ENCODE data around the gene TULP4. TPM values are rescaled to one million over a fixed set of nuclear protein-coding genes. Genes with fewer than 3 reads are reported as not detected.
A peak's percentile ranks its signal among the peaks of the same experiment; 100 is the strongest.

The TULP4 gene
- total RNA-seq, 1 donor from 2014 or later, result 406 TPM

DNA sequence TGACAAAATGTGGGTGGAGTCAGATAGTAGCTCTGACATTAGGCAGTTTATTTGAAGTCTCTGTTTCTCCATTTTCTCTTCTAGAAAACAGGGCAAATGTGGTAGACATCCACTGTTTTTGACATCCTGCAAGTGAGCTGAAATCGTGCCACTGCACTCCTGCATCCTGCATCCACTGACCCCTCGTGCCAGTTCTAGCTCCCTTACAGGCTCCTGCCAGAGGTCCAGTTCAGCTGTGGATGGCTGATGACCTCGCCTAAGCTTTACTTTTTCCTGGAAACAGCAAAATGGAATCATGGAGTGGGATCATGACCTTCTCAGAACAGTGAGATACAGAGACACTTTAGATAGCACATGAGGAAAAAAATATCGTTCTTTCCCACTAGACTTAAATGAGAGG, 58.5 kb downstream of the TULP4 start:
- H3K27ac Mint-ChIP-seq (ENCODE audit: unreplicated experiment), result no peak overlapping the region
- H3K27me3 Mint-ChIP-seq (ENCODE audit: unreplicated experiment), result peaks cover 4% of the 10 kb centered on the region
- H3K9me3 Mint-ChIP-seq (ENCODE audit: unreplicated experiment), result peaks cover 11% of the 10 kb centered on the region
- no peak for DNase-seq
- TF ChIP-seq, protein P1, sequence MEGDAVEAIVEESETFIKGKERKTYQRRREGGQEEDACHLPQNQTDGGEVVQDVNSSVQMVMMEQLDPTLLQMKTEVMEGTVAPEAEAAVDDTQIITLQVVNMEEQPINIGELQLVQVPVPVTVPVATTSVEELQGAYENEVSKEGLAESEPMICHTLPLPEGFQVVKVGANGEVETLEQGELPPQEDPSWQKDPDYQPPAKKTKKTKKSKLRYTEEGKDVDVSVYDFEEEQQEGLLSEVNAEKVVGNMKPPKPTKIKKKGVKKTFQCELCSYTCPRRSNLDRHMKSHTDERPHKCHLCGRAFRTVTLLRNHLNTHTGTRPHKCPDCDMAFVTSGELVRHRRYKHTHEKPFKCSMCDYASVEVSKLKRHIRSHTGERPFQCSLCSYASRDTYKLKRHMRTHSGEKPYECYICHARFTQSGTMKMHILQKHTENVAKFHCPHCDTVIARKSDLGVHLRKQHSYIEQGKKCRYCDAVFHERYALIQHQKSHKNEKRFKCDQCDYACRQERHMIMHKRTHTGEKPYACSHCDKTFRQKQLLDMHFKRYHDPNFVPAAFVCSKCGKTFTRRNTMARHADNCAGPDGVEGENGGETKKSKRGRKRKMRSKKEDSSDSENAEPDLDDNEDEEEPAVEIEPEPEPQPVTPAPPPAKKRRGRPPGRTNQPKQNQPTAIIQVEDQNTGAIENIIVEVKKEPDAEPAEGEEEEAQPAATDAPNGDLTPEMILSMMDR (IDR thresholded peaks at IDR 0.05; ENCODE audit: partially characterized antibody, unreplicated experiment), result no peak
- H3K4me3 Mint-ChIP-seq (ENCODE audit: unreplicated experiment), result no peak overlapping the region
- peaks cover 5% of the 10 kb centered on the region for H3K36me3 Mint-ChIP-seq (ENCODE audit: unreplicated experiment)
- peaks cover 23% of the 10 kb centered on the region for H3K4me1 Mint-ChIP-seq (ENCODE audit: low read depth, unreplicated experiment)

GRCh38 chr6:158371261-158371660, 59.0 kb downstream of the TULP4 start:
- Mint-ChIP-seq H3K36me3 (ENCODE audit: unreplicated experiment) (peaks cover 5% of the 10 kb centered on the region), H3K4me3 (ENCODE audit: unreplicated experiment) (no peak overlapping the region), H3K9me3 (ENCODE audit: unreplicated experiment) (peaks cover 11% of the 10 kb centered on the region), H3K4me1 (ENCODE audit: low read depth, unreplicated experiment) (peaks cover 26% of the 10 kb centered on the region), H3K27me3 (ENCODE audit: unreplicated experiment) (peaks cover 4% of the 10 kb centered on the region), H3K27ac (ENCODE audit: unreplicated experiment) (no peak overlapping the region)
- DNase-seq, result no peak
- TF ChIP-seq, protein P1 (IDR thresholded peaks at IDR 0.05; ENCODE audit: partially characterized antibody, unreplicated experiment), result no peak

DNA sequence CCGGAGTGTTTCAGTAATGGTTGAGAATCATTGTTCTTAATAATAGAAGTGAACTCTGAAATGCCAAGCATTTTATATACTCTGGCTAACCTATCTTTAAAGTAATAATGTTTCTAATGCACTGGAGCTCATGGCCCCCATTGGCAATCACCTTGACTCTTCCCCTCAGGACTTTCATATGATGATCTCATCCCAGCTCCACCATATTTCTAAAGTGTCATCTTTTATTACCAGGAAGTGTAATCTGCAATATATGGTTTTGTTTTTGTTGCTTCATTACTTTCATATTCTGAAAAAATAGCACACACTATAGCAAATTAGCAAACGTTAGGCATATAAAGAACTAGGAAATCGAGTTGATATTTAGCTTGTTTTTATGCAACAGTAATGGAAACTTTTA, 60.3 kb downstream of the TULP4 start:
- H3K27ac Mint-ChIP-seq (ENCODE audit: unreplicated experiment), result peak overlapping the region; percentile 15
- no peak for DNase-seq
- H3K9me3 Mint-ChIP-seq (ENCODE audit: unreplicated experiment), result peaks cover 16% of the 10 kb centered on the region
- H3K27me3 Mint-ChIP-seq (ENCODE audit: unreplicated experiment), result peaks cover 13% of the 10 kb centered on the region
- peaks cover 29% of the 10 kb centered on the region for H3K4me1 Mint-ChIP-seq (ENCODE audit: low read depth, unreplicated experiment)
- TF ChIP-seq, protein P1 (IDR thresholded peaks at IDR 0.05; ENCODE audit: partially characterized antibody, unreplicated experiment), result no peak
- no peaks in the 10 kb centered on the region for H3K36me3 Mint-ChIP-seq (ENCODE audit: unreplicated experiment)
- H3K4me3 Mint-ChIP-seq (ENCODE audit: unreplicated experiment), result no peak overlapping the region

GRCh38 chr6:158373214-158373613, 60.9 kb downstream of the TULP4 start:
- Mint-ChIP-seq H3K4me3 (ENCODE audit: unreplicated experiment) (no peak overlapping the region), H3K27me3 (ENCODE audit: unreplicated experiment) (peaks cover 12% of the 10 kb centered on the region), H3K27ac (ENCODE audit: unreplicated experiment) (no peak overlapping the region), H3K4me1 (ENCODE audit: low read depth, unreplicated experiment) (peaks cover 32% of the 10 kb centered on the region), H3K36me3 (ENCODE audit: unreplicated experiment) (no peaks in the 10 kb centered on the region), H3K9me3 (ENCODE audit: unreplicated experiment) (peaks cover 16% of the 10 kb centered on the region)
- DNase-seq, result no peak
- TF ChIP-seq, protein P1 (IDR thresholded peaks at IDR 0.05; ENCODE audit: partially characterized antibody, unreplicated experiment), result no peak

GRCh38 chr6:158374020-158374419, 61.8 kb downstream of the TULP4 start:
- Mint-ChIP-seq H3K27ac (ENCODE audit: unreplicated experiment) (peak overlapping the region; percentile 50), H3K36me3 (ENCODE audit: unreplicated experiment) (no peaks in the 10 kb centered on the region), H3K27me3 (ENCODE audit: unreplicated experiment) (peaks cover 12% of the 10 kb centered on the region), H3K4me1 (ENCODE audit: low read depth, unreplicated experiment) (peaks cover 38% of the 10 kb centered on the region), H3K9me3 (ENCODE audit: unreplicated experiment) (peaks cover 14% of the 10 kb centered on the region), H3K4me3 (ENCODE audit: unreplicated experiment) (no peak overlapping the region)
- TF ChIP-seq, protein P1 (IDR thresholded peaks at IDR 0.05; ENCODE audit: partially characterized antibody, unreplicated experiment), result no peak
- DNase-seq, result no peak
